HT1080 (cell line): ENCODE data around the gene HOXB3. TPM values are rescaled to one million over a fixed set of nuclear protein-coding genes. Genes with fewer than 3 reads are reported as not detected.

Experiments
- DNase-seq: peaks from one replicate; pipeline ENCODE4 v3.0.0-alpha.2; 2015; ENCODE audit warnings: low read depth
- total RNA-seq: library from RNA; depleted of rRNA; stranded (reverse); fragments of >200 nt; shearing (Covaris generic); gene quantifications from 2 replicates; pipeline ENCODE4 v1.2.3, GENCODE V29; 2014

Gene HOXB3
- total RNA-seq, 1 experiment from 2014 or later, result 4.2 TPM

GRCh38 chr17:48559122-48559839 lies 30.8 kb downstream of the HOXB3 start:
- DNase-seq, result no peak

DNA sequence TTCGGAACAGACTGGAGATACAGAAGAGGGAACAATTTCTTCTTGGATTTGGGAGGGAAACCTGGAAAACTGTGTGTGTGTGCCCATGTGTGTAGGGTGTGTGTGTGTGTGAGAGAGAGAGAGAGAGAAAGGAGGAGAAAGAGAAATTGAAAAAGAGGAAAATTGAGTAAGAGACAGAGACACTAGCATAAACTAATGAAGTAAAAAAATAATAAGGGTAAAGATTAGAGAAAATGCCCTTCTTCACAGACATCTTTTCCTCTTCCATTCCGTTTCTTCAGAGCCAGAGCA lies 31.3 kb downstream of the HOXB3 start:
- no peak for DNase-seq

DNA sequence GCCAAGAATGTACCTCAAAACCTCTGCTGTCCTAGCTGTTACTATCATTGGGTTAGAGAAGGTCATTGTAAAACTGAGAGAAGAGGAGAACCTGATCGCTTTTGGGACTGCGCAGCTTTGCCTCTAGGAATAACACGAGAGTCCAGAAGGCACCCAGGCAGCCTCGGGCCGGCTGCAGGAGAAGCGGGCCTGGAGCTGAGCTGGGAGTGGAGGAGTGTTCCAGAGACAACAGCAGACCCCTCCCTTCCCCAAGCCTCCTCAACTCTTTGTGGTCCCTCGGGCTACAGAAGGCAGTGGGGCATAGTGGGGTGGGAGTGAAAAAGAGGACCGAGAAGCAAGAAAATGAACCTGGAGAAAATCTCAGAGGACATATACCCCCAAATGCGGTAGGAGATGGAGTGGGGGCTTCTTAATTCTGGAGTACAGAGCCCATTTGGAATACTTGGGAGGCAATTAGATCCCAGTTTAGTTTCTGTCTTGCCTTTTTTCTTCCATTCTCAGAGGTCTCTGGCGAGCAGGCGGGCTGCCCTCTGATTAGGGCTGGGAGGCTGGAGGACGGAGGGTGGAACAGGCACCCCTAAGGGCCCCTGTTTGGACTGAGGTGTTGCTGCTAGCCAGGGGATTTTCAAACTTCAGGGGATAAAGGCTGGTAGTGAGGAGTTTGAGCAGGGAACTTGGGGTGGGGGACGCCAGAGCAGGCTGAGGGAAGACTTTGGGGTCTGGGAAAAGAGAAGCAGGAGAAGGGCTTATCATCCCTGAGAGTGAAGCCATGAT lies 31.8 kb downstream of the HOXB3 start:
- DNase-seq, result no peak

GRCh38 chr17:48556576-48557401 lies 33.3 kb downstream of the HOXB3 start:
- no peak for DNase-seq

- DNase-seq, result no peak
Observed at GRCh38 chr17:48556229-48556575, 33.8 kb downstream of the HOXB3 start.

- DNase-seq, result no peak
Observed at GRCh38 chr17:48555258-48556228, 34.5 kb downstream of the HOXB3 start.

GRCh38 chr17:48554412-48555257 lies 35.4 kb downstream of the HOXB3 start:
- DNase-seq, result no peak

GRCh38 chr17:48553826-48554225 lies 36.2 kb downstream of the HOXB3 start:
- no peak for DNase-seq

GRCh38 chr17:48553190-48553547 lies 36.9 kb downstream of the HOXB3 start:
- no peak for DNase-seq

GRCh38 chr17:48552466-48553189 lies 37.4 kb downstream of the HOXB3 start:
- no peak for DNase-seq

DNA sequence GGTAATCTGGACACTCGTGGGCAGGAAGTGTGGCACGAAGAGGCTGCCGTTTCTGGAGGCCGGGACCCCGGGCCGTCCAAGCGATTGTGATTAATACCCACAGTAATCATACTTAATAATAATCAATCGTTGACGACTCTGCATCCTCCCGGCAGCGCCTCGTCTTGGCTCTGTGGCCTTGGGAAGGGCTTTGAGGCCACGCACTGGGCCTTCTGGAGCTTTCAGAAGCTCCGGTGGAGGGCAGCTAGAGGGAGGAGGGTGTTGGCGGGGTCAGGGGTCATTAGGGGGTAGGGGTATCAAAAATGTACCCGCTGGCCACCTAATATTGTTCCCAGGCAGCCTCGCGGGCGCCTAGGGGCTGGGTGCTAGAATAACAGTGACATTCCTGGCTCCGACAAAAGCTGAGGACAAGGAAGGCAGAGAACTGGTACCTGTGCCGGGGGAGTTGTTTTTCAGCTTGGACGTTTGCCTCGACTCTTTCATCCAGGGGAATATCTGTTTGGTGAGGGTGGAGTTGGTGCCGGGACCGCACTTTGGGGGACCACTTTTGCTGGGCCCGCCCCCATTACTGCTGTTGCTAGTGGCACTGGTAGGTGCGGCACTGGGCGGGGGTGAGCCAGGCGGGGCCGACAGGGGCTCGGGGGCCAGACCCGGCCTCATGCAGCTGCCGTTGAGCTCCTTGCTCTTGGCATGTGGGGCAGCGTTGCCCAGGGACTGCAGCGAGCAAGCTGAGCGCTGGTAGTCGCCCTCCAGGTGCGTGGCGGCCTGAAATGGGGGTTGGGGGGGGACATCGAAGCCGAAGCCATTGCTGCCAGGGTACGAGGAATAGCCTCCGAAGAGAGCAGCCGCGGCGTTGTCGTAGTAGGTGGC lies 38.2 kb downstream of the HOXB3 start:
- no peak for DNase-seq

- DNase-seq, result no peak
Observed at GRCh38 chr17:48551214-48551555, 38.9 kb downstream of the HOXB3 start.

GRCh38 chr17:48550502-48551213 lies 39.4 kb downstream of the HOXB3 start:
- DNase-seq, result no peak

- no peak for DNase-seq
Observed at GRCh38 chr17:48549914-48550501, 40.0 kb downstream of the HOXB3 start.

DNA sequence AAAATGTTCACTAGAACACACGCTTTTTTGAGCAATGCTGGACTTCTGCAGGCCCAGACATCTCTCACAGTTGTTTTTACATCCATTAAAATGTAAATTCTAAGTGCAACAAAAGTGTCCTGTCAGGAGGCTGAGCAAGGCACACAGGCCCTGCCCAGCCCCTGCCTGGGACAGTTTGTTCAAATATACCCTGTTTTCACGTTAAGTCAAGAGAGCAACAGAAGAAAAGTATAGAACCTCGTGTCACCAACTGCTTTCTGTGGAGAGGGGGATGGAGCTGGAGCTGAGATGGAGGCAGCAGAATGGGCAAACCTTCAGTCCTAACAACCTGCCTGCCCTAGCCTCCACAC lies 40.8 kb downstream of the HOXB3 start:
- DNase-seq, result no peak

- DNase-seq, result no peak
Observed at GRCh38 chr17:48548523-48549280, 41.3 kb downstream of the HOXB3 start.
